IMR-90 (cell line): ENCODE results near the gene STPG1. TPM values are rescaled to one million over a fixed set of nuclear protein-coding genes. Genes with fewer than 3 reads are reported as not detected.

ENCODE experiments used
- ATAC-seq: fragments of 200-7000 bp; cut with Tn5 transposase; 2 replicates; pipeline ENCODE4 v1.9.1; 2020; ENCODE audit warnings: low read depth, mild to moderate bottlenecking, moderate library complexity
- BruUV-seq: library from RNA; stranded (reverse); fragments of 400-500 nt; replicated peaks from 2 replicates; lab custom pipeline; 2021; lab: Mats Ljungman, UMichigan
- CTCF ChIA-PET: fragments of 300-600 bp; formaldehyde crosslinking; extraction: SDS; loops from one replicate; lab custom pipeline; 2021; ENCODE audit warnings: antibody characterized with exemption; lab: Yijun Ruan, JAX
- POLR2A ChIA-PET: fragments of 300-600 bp; sonication (Branson Sonifier 250); formaldehyde crosslinking; loops from one replicate; lab custom pipeline; 2022; ENCODE audit warnings: antibody characterized with exemption; ENCODE audit not compliant: unreplicated experiment; lab: Charles Lee
- DNase-seq: peaks from one replicate; pipeline ENCODE4 v3.0.0; 2013
- H2AFZ ChIP-seq: replicated peaks from 2 replicates; pipeline ENCODE3; 2013; ENCODE audit warnings: low read length, mild to moderate bottlenecking; ENCODE audit not compliant: poor library complexity
- H2AK5ac ChIP-seq: 2 replicates; pipeline ENCODE4 v1.6.1; 2013; ENCODE audit warnings: low read depth, low read length, inconsistent platforms
- H2AK9ac ChIP-seq: replicated peaks from 2 replicates; pipeline ENCODE3; 2013; ENCODE audit warnings: mild to moderate bottlenecking, low read depth, low read length, moderate library complexity; ENCODE audit not compliant: poor library complexity
- H2BK120ac ChIP-seq: 2 replicates; pipeline ENCODE4 v1.6.1; 2013; ENCODE audit warnings: low read depth, low read length, inconsistent platforms
- H2BK15ac ChIP-seq: 3 replicates; pipeline ENCODE4 v1.6.1; 2013; ENCODE audit warnings: low read depth, low read length, inconsistent platforms
- H2BK20ac ChIP-seq: 2 replicates; pipeline ENCODE4 v1.6.1; 2013; ENCODE audit warnings: low read depth, mild to moderate bottlenecking, inconsistent platforms, low read length, moderate library complexity
- H2BK5ac ChIP-seq: 2 replicates; pipeline ENCODE4 v1.6.1; 2013; ENCODE audit warnings: mild to moderate bottlenecking, low read depth, low read length, inconsistent platforms; ENCODE audit not compliant: poor library complexity, severe bottlenecking
- H3K14ac ChIP-seq: replicated peaks from 2 replicates; pipeline ENCODE4 v1.6.1; 2013; ENCODE audit warnings: low read depth, low read length, inconsistent platforms
- H3K18ac ChIP-seq: 2 replicates; pipeline ENCODE4 v1.6.1; 2013; ENCODE audit warnings: low read depth, low read length, control low read depth
- H3K23ac ChIP-seq: 2 replicates; pipeline ENCODE4 v1.6.1; 2013; ENCODE audit warnings: low read depth, low read length, inconsistent platforms
- H3K27ac ChIP-seq: 2 replicates; pipeline ENCODE4 v1.5.1; 2013; ENCODE audit warnings: mild to moderate bottlenecking, control low read depth, low read length; ENCODE audit not compliant: insufficient read depth
- H3K27me3 ChIP-seq: 2 replicates; pipeline ENCODE4 v1.6.1; 2013; ENCODE audit warnings: low read length; ENCODE audit not compliant: control insufficient read depth, insufficient read depth
- H3K36me3 ChIP-seq: 2 replicates; pipeline ENCODE4 v1.6.1; 2013; ENCODE audit warnings: low read length, mixed read lengths; ENCODE audit not compliant: control insufficient read depth, insufficient read depth
- H3K4ac ChIP-seq: 2 replicates; pipeline ENCODE4 v1.6.1; 2013; ENCODE audit warnings: low read depth, low read length, inconsistent platforms
- H3K4me1 ChIP-seq: 2 replicates; pipeline ENCODE4 v1.6.1; 2013; ENCODE audit warnings: low read length, mixed read lengths; ENCODE audit not compliant: control insufficient read depth, insufficient read depth
- H3K4me2 ChIP-seq: 2 replicates; pipeline ENCODE4 v1.6.1; 2013; ENCODE audit warnings: low read depth, mild to moderate bottlenecking, control low read depth, low read length, moderate library complexity
- H3K4me3 ChIP-seq: 2 replicates; pipeline ENCODE4 v1.5.1; 2013; ENCODE audit warnings: low read depth, mild to moderate bottlenecking, control low read depth, low read length, moderate library complexity; ENCODE audit not compliant: insufficient read depth
- H3K56ac ChIP-seq: 2 replicates; pipeline ENCODE4 v1.6.1; 2013; ENCODE audit warnings: low read length, inconsistent platforms; ENCODE audit not compliant: insufficient read depth; ENCODE audit errors: extremely low read depth
- H3K79me1 ChIP-seq, 2 experiments: 2 replicates each; pipeline ENCODE4 v1.6.1; 2013; ENCODE audit warnings: low read length in 2 of 2, inconsistent platforms in 1 of 2, low read depth in 1 of 2
- H3K9ac ChIP-seq: 2 replicates; pipeline ENCODE4 v1.6.1; 2013; ENCODE audit warnings: low read depth, low read length, control low read depth
- H3K9me1 ChIP-seq: 2 replicates; pipeline ENCODE4 v1.6.1; 2013; ENCODE audit warnings: low read length, inconsistent platforms; ENCODE audit not compliant: insufficient read depth
- H3K9me3 ChIP-seq: 2 replicates; pipeline ENCODE4 v1.6.1; 2013; ENCODE audit warnings: low read length; ENCODE audit not compliant: control insufficient read depth, insufficient read depth
- H4K20me1 ChIP-seq: 2 replicates; pipeline ENCODE4 v1.6.1; 2013; ENCODE audit warnings: low read length, inconsistent platforms; ENCODE audit not compliant: insufficient read depth
- H4K5ac ChIP-seq: 2 replicates; pipeline ENCODE4 v1.6.1; 2013; ENCODE audit warnings: mild to moderate bottlenecking, low read depth, low read length, control low read depth
- H4K8ac ChIP-seq, 2 experiments: 2 replicates each; pipeline ENCODE4 v1.6.1; 2013; ENCODE audit warnings: low read depth in 2 of 2, low read length in 2 of 2, control low read depth in 1 of 2, inconsistent platforms in 1 of 2
- H4K91ac ChIP-seq: 2 replicates; pipeline ENCODE4 v1.6.1; 2013; ENCODE audit warnings: low read depth, low read length, inconsistent platforms; ENCODE audit not compliant: insufficient read depth
- BHLHE40 ChIP-seq: fragments of 150-350 bp; IDR thresholded peaks from 2 replicates; pipeline ENCODE4 v1.6.1; 2016; ENCODE audit warnings: mild to moderate bottlenecking, low read depth, low read length
- CEBPB ChIP-seq: IDR thresholded peaks from 2 replicates; pipeline ENCODE4 v1.6.1; 2012; ENCODE audit warnings: low read depth, low read length, improper control_type of control experiment
- CHD1 ChIP-seq: IDR thresholded peaks from 2 replicates; pipeline ENCODE4 v1.6.1; 2012; ENCODE audit warnings: low read depth, low read length, improper control_type of control experiment
- CTCF ChIP-seq: conservative IDR thresholded peaks from 2 replicates; pipeline ENCODE4 v1.5.1; 2012; ENCODE audit warnings: mild to moderate bottlenecking, low read depth, low read length, improper control_type of control experiment
- ELK1 ChIP-seq: fragments of 150-350 bp; IDR thresholded peaks from 2 replicates; pipeline ENCODE4 v1.6.1; 2016; ENCODE audit warnings: low read depth, mild to moderate bottlenecking, low read length, moderate library complexity, borderline replicate concordance
- MAFK ChIP-seq: IDR thresholded peaks from 2 replicates; pipeline ENCODE4 v1.6.1; 2012; ENCODE audit warnings: low read depth, low read length, improper control_type of control experiment
- MAZ ChIP-seq: IDR thresholded peaks from 2 replicates; pipeline ENCODE4 v1.6.1; 2012; ENCODE audit warnings: low read depth, mild to moderate bottlenecking, low read length, improper control_type of control experiment, moderate library complexity, borderline replicate concordance
- MXI1 ChIP-seq: IDR thresholded peaks from 2 replicates; pipeline ENCODE4 v1.6.1; 2012; ENCODE audit warnings: low read depth, mild to moderate bottlenecking, low read length, moderate library complexity, borderline replicate concordance
- NFE2L2 ChIP-seq: fragments of 150-350 bp; IDR thresholded peaks from 2 replicates; pipeline ENCODE4 v1.6.1; 2016; ENCODE audit warnings: low read depth, mild to moderate bottlenecking, low read length
- RAD21 ChIP-seq: IDR thresholded peaks from 2 replicates; pipeline ENCODE4 v1.6.1; 2012; ENCODE audit warnings: low read length, improper control_type of control experiment
- RCOR1 ChIP-seq: IDR thresholded peaks from 2 replicates; pipeline ENCODE4 v1.6.1; 2012; ENCODE audit warnings: mild to moderate bottlenecking, low read length, improper control_type of control experiment; ENCODE audit not compliant: insufficient replicate concordance
- RFX5 ChIP-seq: IDR thresholded peaks from 2 replicates; pipeline ENCODE4 v1.8.0; 2012; ENCODE audit warnings: low read depth, mild to moderate bottlenecking, low read length, moderate library complexity
- SMC3 ChIP-seq: fragments of 150-350 bp; IDR thresholded peaks from 2 replicates; pipeline ENCODE4 v1.6.1; 2016; ENCODE audit warnings: low read depth, mild to moderate bottlenecking, antibody characterized with exemption, low read length, moderate library complexity
- USF2 ChIP-seq: fragments of 150-350 bp; IDR thresholded peaks from 2 replicates; pipeline ENCODE4 v1.6.1; 2017; ENCODE audit warnings: mild to moderate bottlenecking, antibody characterized with exemption, low read length, low read depth
- WGBS, 2 experiments: methylation state at CpG; one replicate each; pipeline versions ENCODE4 v1.1.5 to v1.1.7; 2013; ENCODE audit warnings: missing lambda C conversion rate in 2 of 2; ENCODE audit not compliant: insufficient read length in 1 of 2; ENCODE audit errors: extremely low coverage in 2 of 2; 5-methylcytosine and 5-hydroxymethylcytosine counted together
- dilution Hi-C: fragments of 300-500 bp; cut with HindIII; formaldehyde crosslinking; loops from one replicate; pipeline ENCODE4 v1.14.3; 2018; ENCODE audit warnings: low sequenced_read_pairs; ENCODE audit not compliant: unreplicated experiment
- in situ Hi-C: fragments of 300-500 bp; cut with MboI; formaldehyde crosslinking; loops from 3 replicates; pipeline ENCODE4 v1.14.3; 2019; ENCODE audit warnings: low sequenced_read_pairs, inconsistent platforms, mixed read lengths
- intact Hi-C: fragments of 100-400 bp; cut with micrococcal nuclease; formaldehyde crosslinking; loops from 2 replicates; pipeline ENCODE4 v1.10.0; 2022
- polyA plus RNA-seq, 3 experiments: library from polyadenylated mRNA; depleted of rRNA; stranded (reverse); fragments of >200 nt; gene quantifications; 2 replicates each; pipeline ENCODE4 v1.2.3, GENCODE V29; 2012; ENCODE audit warnings: low replicate concordance in 1 of 3
- total RNA-seq: library from RNA; depleted of rRNA; stranded (reverse); fragments of >200 nt; gene quantifications from 2 replicates; pipeline ENCODE4 v1.2.3, GENCODE V29; 2012

STPG1 gene
- total and polyA plus RNA-seq, 2 of the 4 experiments (the other 2 are of a cell fraction), result 3.0 to 6.5 TPM

GRCh38 chr1:24325587-24326449, 87.8 kb downstream of the STPG1 start:
- ChIA-PET CTCF (interaction anchor here (0.7 kb wide), 1 partner anchor 124 kb away, joined by 3 read pairs; no protein-coding TSS in a partner anchor), POLR2A (no interaction called here)
- intact Hi-C loops, result no loop called here
- DNase-seq (no peak), ATAC-seq (no peak)
- no peaks in the 10 kb centered on the region for H3K79me1 ChIP-seq
- no peak overlapping the region; the same call in 1 of the 2 replicates for H4K91ac ChIP-seq
- H2BK5ac ChIP-seq, result no peak overlapping the region
- no peak overlapping the region for H3K4me2 ChIP-seq
- H2BK20ac ChIP-seq, result no peak overlapping the region
- H2AK9ac ChIP-seq, result no peak overlapping the region
- H3K27ac ChIP-seq, result no peak overlapping the region
- H3K9me3 ChIP-seq, result no peaks in the 10 kb centered on the region
- no TSS peak for BruUV-seq
- H3K4ac ChIP-seq, result no peak overlapping the region
- no peak overlapping the region for H4K5ac ChIP-seq
- peaks cover 11% of the 10 kb centered on the region for H3K9me1 ChIP-seq
- H4K20me1 ChIP-seq, result no peaks in the 10 kb centered on the region
- H2AFZ ChIP-seq, result no peak overlapping the region
- no peak overlapping the region for H4K8ac ChIP-seq
- no peak overlapping the region for H2BK15ac ChIP-seq
- peaks cover 18% of the 10 kb centered on the region for H3K4me1 ChIP-seq
- peaks cover 46% of the 10 kb centered on the region for H3K27me3 ChIP-seq
- no peak overlapping the region for H3K9ac ChIP-seq
- H3K36me3 ChIP-seq, result no peaks in the 10 kb centered on the region
- H3K18ac ChIP-seq, result no peak overlapping the region
- WGBS, 2 experiments, result 88% methylated on average over 2 of the region's 7 CpGs; no CpG with 5 or more reads in 1 of the 2 experiments
- H3K23ac ChIP-seq, result no peak overlapping the region
- H3K14ac ChIP-seq, result no peak overlapping the region
- H2BK120ac ChIP-seq, result no peak overlapping the region
- no peak overlapping the region for H3K4me3 ChIP-seq
- dilution Hi-C loops, result no loop called here
- in situ Hi-C loops, result no loop called here
- no peak overlapping the region for H3K56ac ChIP-seq
- no peak overlapping the region for H2AK5ac ChIP-seq
- TF ChIP-seq CTCF (no peak), RCOR1 (no peak), BHLHE40 (no peak), USF2 (no peak), CEBPB (no peak), RAD21 (no peak), RFX5 (no peak), ELK1 (no peak), MAFK (no peak), CHD1 (no peak), MXI1 (no peak), MAZ (no peak), NFE2L2 (no peak), SMC3 (no peak)
